HG02970 (cell line): ENCODE measurements around the gene SPAG4.

Source experiments
- ATAC-seq: cut with Tn5 transposase; IDR thresholded peaks from one replicate; pipeline ENCODE4 v1.9.1; 2021; ENCODE audit warnings: mild to moderate bottlenecking, moderate library complexity, moderate number of reproducible peaks; ENCODE audit not compliant: unreplicated experiment, low FRiP score

SPAG4 gene

DNA sequence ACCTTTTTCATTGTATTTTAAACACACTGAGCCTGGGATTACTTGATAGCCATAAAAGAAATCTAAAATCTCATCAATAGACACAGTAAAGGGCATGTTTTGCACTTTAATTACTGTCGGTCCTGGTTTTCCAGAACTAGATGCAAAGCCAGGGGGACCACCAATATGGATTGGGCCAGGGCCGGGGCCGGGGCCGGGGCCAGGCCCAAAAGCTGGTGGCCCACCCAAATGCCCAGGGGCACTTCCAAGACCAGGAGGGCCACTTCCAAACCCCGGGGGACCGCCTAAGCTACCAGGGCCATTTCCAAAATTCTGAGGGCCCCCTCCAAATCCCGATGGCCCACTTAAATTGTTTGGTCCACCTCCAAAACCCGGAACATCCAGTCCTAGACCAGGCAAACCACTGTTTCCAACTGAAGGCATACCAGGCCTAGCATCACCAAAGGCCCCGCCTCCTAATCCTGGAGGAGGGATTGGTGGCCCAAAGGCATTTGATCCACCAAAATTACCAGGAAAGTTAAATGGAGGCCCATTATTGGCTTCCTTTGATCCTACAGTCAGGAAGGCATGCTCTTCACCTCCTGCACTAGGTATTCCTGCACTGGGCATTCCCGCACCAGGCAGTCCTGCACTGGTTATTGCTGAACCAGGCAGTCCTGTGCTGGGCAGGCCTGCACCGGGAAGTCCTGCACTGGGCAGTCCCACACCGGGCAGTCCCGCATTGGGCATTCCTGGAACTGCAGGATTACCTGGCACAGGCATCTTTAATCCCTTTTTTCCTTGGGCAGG is 37.2 kb downstream of the SPAG4 start:
- ATAC-seq = no peak

DNA sequence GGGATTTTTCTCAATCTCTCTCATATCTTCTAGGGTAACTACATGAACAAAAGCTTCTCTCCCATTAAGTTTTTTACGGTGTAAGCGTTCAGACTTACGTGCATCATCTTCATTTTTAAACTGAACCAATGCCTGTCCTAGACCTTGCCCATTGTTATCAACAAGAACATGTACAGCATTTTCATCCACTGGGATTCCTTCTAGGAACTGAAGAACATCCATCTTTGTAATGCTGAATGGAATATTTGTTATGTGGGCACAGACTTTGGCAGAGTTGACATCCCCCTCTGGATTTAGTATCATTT is 37.8 kb downstream of the SPAG4 start:
- ATAC-seq = no peak

DNA sequence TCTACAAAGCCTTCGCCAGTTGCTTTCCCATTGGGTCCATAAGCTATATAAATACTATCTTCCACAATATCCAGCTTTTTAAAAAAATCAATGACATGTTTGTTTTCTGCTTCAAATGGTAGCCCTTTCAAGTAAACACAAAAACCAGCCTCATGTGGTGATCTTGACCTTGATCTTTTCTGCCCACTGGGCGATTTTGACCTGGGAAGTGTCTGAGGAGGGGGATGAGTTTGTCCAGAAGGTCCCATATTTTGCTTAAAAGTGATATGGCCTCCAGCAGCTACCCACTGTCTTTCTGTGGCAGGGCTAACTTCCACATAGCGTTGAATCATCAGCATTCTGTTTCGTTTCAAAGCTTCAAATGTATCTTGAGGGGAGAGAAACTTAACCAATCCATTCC is 38.3 kb downstream of the SPAG4 start:
- ATAC-seq = no peak

DNA sequence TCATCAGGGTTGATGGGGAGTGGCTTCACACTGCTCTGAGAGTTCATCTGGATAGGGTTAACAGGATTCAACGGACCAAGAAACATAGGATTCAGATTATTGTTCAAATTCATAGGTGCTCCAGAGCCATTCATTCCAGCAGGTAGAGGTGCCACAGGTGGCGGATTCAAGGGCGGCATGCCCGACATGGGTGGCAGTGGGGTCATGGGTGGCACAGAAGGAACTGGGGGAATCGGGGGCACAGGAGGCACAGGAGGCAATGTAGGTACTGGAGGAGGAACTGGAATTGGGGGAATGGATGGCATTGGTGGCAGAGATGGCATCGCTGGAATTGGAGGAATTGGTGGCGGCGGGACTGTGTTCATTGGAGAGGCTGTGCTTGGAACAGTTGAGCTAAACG is 38.8 kb downstream of the SPAG4 start:
- no peak for ATAC-seq

DNA sequence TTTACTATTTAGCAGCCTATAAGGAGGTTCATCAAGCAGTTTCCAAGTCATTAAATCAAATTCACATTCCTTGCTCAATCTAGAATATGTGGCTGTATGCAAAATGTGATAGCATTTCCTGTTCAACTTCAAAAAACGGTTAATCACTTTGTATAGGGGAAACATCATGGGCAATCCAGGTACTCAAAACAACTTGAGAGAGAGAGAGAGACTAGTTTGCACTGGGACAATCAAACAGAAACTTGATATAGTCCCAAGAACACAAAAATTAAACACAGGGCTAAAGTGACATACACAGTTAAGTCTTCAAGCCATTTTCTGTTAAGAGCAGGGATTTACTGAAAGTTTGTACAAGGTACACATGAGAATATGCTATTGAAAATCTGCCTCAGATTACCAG is 41.6 kb downstream of the SPAG4 start:
- no peak for ATAC-seq

DNA sequence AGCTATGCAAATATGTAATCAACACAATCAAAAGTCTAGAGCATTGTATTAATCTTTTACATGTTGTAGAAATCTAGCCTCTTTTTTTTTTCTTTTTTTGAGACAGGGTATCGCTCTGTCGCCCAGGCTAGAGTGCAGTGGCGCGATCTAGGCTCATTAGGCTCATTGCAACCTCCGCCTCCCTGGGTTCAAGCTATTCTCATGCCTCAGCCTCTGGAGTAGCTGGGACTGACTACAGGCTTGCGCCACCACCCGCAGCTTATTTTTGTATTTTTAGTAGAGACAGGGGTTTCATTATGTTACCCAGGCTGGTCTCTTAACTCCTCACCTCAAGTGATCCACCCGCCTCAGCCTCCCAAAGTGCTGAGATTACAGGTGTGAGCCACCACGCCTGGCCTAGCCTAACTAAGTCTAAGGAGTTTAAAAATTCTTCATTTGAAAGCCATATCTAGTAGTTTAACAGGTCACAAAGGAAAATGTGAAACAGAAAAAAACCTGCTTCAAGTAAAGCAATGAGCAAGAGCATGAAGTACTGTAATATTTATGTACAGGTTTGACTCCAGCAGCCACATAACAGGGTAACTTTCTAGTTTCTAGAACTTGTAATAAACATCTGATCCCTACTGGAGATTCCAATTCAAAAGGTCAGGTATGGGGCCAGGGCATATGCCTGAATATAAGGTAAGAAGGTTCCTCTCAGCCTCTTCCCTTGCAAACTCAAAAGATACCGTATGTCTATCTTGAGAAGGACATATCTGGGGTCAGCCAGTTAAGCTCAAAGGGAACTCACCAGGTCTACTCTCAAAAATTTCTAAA is 44.7 kb downstream of the SPAG4 start:
- no peak for ATAC-seq

DNA sequence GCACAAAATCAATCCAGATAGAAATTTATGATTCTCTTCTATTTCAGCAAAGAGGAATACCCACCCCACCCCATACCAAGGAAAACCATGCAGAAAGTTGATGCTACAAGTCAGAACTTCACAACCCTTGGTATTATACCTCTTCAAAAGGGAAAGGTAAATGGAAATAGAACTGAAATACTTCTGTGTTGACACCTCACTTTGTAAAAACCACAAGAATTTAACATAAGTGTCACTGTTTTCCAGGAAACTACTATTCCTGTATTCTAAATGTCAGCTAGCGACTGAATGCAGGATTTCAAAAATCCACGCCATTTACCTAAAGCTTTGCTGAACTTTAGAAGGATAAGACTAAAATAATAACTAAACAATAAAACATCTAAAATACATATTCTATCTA is 45.4 kb downstream of the SPAG4 start:
- no peak for ATAC-seq

DNA sequence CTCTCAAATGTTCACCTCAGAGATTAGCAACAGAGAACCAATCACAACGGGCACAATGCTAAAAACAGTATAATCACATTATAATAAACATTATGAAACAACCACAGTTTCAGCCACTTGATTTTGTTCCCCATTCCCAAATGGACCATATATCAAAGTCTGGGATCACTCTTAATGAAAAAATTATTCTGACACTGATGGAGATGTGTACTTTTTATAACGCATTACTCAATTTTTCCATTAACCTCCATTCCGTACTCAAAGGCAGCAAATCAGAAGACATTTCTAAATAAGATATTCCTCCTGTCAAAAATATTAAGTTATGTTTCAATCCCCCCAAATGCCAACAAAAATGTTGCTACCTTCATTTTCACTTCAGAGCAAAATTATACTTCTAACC is 46.3 kb downstream of the SPAG4 start:
- ATAC-seq = no peak

DNA sequence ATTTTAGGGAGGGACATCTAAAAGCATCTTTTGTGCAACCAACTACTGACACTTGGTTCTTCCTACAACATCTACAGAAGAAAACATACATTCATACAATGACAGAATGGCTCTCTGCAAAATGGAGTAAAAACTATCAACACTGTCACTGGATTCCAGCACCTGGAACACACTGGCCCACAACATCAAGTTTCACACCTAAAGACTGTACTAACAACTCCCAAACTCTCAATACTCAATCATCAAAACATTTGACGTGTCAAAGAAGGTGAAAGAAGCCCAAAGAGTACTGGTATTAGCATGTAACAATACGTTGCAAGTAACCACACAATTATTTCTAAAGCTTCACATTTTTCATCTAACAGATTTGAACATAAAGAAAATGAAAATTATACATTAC is 46.9 kb downstream of the SPAG4 start:
- ATAC-seq = no peak

DNA sequence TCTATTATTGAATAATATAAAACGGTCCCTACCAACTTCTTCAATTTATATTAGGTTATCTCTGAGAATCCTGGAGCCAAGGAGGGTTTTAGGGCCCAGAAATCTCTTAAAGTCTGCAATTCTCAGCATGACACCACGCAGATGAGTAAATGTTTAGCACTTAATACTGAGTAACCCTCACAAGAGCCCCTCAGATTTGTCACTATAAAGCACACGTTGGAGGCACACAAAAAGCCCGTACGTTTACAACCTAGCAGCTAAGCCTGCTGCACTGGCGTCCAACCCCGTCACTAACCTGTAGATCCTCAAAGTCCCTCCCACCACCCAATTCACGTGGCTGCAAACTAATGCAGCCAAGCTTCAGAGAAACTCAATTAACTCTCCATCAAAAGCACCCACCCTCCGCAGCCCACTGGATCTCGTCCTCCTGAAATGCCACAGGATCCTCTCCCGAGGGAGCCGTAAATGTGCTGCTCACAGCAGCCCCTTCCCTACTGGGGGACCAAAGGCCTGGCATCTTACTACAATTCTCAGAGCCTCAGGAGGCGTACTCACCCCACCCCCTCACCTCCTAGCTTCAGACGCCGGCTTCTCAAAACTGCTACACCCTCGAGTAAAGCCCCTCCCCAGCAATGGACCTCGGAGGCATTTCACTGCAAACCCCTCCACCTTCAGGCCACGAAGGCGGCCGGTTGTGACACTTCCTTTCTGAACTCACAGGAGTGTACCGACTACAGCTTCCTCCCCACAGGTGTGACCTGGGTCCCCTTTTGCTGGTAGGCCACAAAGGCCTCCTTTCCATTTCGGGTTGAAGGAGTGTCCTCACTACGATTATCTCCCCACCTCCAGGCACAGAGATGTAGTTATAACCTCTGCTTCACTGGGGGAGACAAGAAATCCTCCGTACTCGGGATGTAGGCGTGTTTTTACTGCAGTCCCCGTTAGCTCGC is 48.2 kb downstream of the SPAG4 start:
- ATAC-seq = peak; percentile 22

DNA sequence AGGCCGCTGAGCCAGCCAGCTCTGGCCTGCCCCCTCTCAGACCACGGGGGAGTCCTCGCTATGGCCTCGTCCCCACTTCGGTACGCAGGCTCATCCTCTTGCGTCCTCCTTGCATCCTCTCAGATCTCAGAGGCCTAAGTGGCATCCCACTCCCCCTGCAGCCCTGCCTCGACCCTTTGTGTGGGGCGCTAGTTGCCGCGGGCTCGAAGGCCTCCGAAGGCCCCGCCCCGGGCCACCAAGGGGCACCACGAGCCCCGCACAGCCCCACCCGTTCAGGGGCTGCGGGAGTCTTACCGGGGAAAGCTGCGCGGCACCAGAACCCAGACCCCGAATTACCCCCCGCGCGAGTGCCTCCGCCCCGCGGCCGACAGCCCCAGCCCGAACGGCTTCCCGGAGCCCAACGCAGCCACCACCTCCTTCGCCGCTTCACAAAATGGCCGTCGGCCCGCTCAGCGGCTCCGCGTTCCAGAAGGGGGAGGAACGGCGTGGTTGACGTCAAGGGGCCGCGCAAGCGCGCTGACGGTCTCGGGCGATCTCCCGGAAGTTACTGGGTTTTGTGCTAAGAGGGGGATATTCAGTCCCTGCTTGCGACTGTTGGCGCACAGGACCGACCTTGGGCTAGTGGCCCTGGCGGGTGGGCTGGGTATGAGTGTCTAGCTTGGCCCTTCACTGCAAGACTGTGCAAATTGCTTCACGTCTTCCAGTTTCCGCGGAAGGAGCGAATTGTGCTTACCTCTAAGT is 49.0 kb downstream of the SPAG4 start, which contains the start of the genes CPNE1 and RBM12:
CPNE1 (minus strand) TSS at position 435 of the 741 bp plus-strand sequence. CDS start 31,977 bp downstream, outside the sequence.
RBM12 (minus strand) TSS at position 435 of the 741 bp plus-strand sequence. CDS start 9,578 bp downstream, outside the sequence.
- ATAC-seq = peak; percentile 83

DNA sequence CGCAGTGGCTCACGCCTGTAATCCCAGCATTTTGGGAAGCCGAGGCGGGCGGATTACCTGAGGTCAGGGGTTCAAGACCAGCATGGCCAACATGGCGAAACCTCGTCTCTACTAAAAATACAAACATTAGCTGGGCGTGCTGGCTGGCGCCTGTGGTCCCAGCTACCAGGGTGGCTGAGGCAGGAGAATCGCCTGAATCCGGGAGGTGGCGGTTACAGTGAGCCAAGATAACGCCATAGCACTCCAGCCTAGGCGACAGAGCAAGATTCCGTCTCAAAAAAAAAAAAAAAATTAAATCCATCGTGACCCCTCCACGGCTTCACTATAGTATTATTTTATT is 50.3 kb downstream of the SPAG4 start:
- ATAC-seq = no peak

DNA sequence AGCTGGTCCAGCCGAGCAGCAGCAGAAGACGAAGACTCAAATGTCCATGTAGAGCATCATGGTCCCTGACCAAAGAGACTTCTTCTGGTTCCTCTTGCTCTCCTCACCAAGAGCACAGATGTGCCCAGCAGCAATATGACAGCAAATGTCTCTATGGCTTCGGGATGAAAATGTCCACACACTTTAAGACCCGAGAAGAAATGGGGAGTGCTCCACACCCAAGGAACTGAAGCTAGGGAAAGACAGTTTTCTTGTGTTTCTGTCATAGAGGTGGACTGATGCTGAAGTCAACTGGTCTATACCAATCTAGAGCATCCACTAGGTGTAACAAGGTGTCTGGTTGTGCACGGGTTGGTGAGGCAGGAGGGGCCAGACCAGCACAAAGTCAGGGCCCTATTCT is 53.6 kb downstream of the SPAG4 start:
- no peak for ATAC-seq

DNA sequence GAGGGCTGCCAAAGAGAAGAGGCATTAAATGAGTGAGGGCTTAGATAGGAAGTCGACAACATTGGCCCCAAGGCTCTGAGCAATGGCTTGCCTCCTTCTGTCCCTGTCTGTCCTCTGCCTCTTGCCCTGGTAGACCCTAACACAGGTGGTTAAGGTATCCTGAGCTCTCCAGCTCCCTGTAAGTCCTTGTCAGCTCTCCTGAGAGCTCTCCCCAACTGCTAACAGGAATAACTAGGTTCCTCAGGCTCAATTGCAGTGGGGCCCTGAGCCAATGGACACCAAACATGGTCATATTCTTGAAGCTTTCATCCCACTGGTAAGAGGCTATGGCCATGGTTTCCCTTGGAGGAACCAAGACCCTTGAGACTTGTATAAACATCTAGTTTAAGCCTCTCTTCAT is 54.1 kb downstream of the SPAG4 start:
- no peak for ATAC-seq
